Activated naive CD8-positive, alpha-beta T cell treated with anti-CD3 and anti-CD28 coated beads for 36 hours (primary cell): ENCODE data around the gene PLXND1. TPM values are rescaled to one million over a fixed set of nuclear protein-coding genes. Genes with fewer than 3 reads are reported as not detected.

Experiments
- DNase-seq: peaks from one replicate; pipeline ENCODE4 v3.0.0; 2021
- H3K27ac Mint-ChIP-seq: one replicate; pipeline ENCODE4 v1.8.0; 2022; ENCODE audit warnings: mild to moderate bottlenecking, moderate library complexity, mixed read lengths
- H3K27me3 Mint-ChIP-seq: one replicate; pipeline ENCODE4 v1.8.0; 2022; ENCODE audit warnings: mild to moderate bottlenecking, mixed read lengths
- H3K36me3 Mint-ChIP-seq: one replicate; pipeline ENCODE4 v1.8.0; 2021; ENCODE audit warnings: mild to moderate bottlenecking, mixed read lengths
- H3K4me1 Mint-ChIP-seq: one replicate; pipeline ENCODE4 v1.8.0; 2021; ENCODE audit warnings: mixed read lengths
- H3K4me3 Mint-ChIP-seq: one replicate; pipeline ENCODE4 v1.8.0; 2022; ENCODE audit warnings: mild to moderate bottlenecking, moderate library complexity, mixed read lengths
- H3K9me3 Mint-ChIP-seq: one replicate; pipeline ENCODE4 v1.8.0; 2022; ENCODE audit warnings: mixed read lengths
- total RNA-seq, 2 experiments: library from RNA; stranded (reverse); gene quantifications; one replicate each; pipeline ENCODE4 v1.2.3, GENCODE V29; 2021

PLXND1 gene
- total RNA-seq, 2 experiments from 2014 or later = 1.5 to 1.6 TPM

- Mint-ChIP-seq H3K9me3 (no peaks in the 10 kb centered on the region), H3K27ac (no peak overlapping the region), H3K4me3 (no peak overlapping the region), H3K4me1 (peaks cover 16% of the 10 kb centered on the region), H3K36me3 (no peaks in the 10 kb centered on the region), H3K27me3 (no peaks in the 10 kb centered on the region)
- DNase-seq = no peak
These were observed 29.1 kb downstream of the PLXND1 start for GRCh38 chr3:129577366-129577765.

- H3K4me3 Mint-ChIP-seq = no peak overlapping the region
- peak; percentile 28 for DNase-seq
These were observed 29.7 kb downstream of the PLXND1 start for GRCh38 chr3:129576514-129577352.

GRCh38 chr3:129575997-129576384 is 30.5 kb downstream of the PLXND1 start:
- DNase-seq = no peak
- H3K36me3 Mint-ChIP-seq = no peaks in the 10 kb centered on the region
- H3K9me3 Mint-ChIP-seq = no peaks in the 10 kb centered on the region
- H3K4me3 Mint-ChIP-seq = no peak overlapping the region
- peaks cover 16% of the 10 kb centered on the region for H3K4me1 Mint-ChIP-seq
- H3K27me3 Mint-ChIP-seq = no peaks in the 10 kb centered on the region
- no peak overlapping the region for H3K27ac Mint-ChIP-seq

More at GRCh38 chr3:129576514-129577352, 29.7 kb downstream of the PLXND1 start:
- Mint-ChIP-seq H3K27ac (peak overlapping the region; percentile 66), H3K27me3 (no peaks in the 10 kb centered on the region), H3K9me3 (no peaks in the 10 kb centered on the region), H3K36me3 (no peaks in the 10 kb centered on the region), H3K4me1 (peaks cover 16% of the 10 kb centered on the region)

GRCh38 chr3:129575233-129575996 is 31.1 kb downstream of the PLXND1 start:
- no peak overlapping the region for H3K4me3 Mint-ChIP-seq
- H3K27me3 Mint-ChIP-seq = no peaks in the 10 kb centered on the region
- H3K4me1 Mint-ChIP-seq = peaks cover 16% of the 10 kb centered on the region
- H3K36me3 Mint-ChIP-seq = no peaks in the 10 kb centered on the region
- no peak overlapping the region for H3K27ac Mint-ChIP-seq
- no peak for DNase-seq
- no peaks in the 10 kb centered on the region for H3K9me3 Mint-ChIP-seq

GRCh38 chr3:129574206-129574605 is 32.3 kb downstream of the PLXND1 start:
- no peak overlapping the region for H3K4me3 Mint-ChIP-seq
- H3K27ac Mint-ChIP-seq = no peak overlapping the region
- no peaks in the 10 kb centered on the region for H3K9me3 Mint-ChIP-seq
- peaks cover 16% of the 10 kb centered on the region for H3K4me1 Mint-ChIP-seq
- no peaks in the 10 kb centered on the region for H3K36me3 Mint-ChIP-seq
- no peaks in the 10 kb centered on the region for H3K27me3 Mint-ChIP-seq
- DNase-seq = no peak

- no peak for DNase-seq
- Mint-ChIP-seq H3K4me1 (peaks cover 14% of the 10 kb centered on the region), H3K36me3 (no peaks in the 10 kb centered on the region), H3K27ac (no peak overlapping the region), H3K9me3 (no peaks in the 10 kb centered on the region), H3K4me3 (no peak overlapping the region), H3K27me3 (no peaks in the 10 kb centered on the region)
These were observed 33.0 kb downstream of the PLXND1 start for GRCh38 chr3:129573493-129573892.

- H3K36me3 Mint-ChIP-seq = no peaks in the 10 kb centered on the region
- no peaks in the 10 kb centered on the region for H3K27me3 Mint-ChIP-seq
- H3K9me3 Mint-ChIP-seq = no peaks in the 10 kb centered on the region
- H3K27ac Mint-ChIP-seq = no peak overlapping the region
- no peak overlapping the region for H3K4me3 Mint-ChIP-seq
- DNase-seq = no peak
- H3K4me1 Mint-ChIP-seq = peaks cover 12% of the 10 kb centered on the region
These were observed 33.9 kb downstream of the PLXND1 start for GRCh38 chr3:129572603-129573002.

GRCh38 chr3:129571605-129572547 is 34.6 kb downstream of the PLXND1 start:
- no peaks in the 10 kb centered on the region for H3K36me3 Mint-ChIP-seq
- H3K27ac Mint-ChIP-seq = no peak overlapping the region
- no peaks in the 10 kb centered on the region for H3K27me3 Mint-ChIP-seq
- peaks cover 11% of the 10 kb centered on the region for H3K4me1 Mint-ChIP-seq
- DNase-seq = no peak
- no peak overlapping the region for H3K4me3 Mint-ChIP-seq
- no peaks in the 10 kb centered on the region for H3K9me3 Mint-ChIP-seq

- DNase-seq = no peak
- Mint-ChIP-seq H3K36me3 (no peaks in the 10 kb centered on the region), H3K9me3 (no peaks in the 10 kb centered on the region), H3K4me3 (no peak overlapping the region), H3K27me3 (no peaks in the 10 kb centered on the region), H3K27ac (no peak overlapping the region), H3K4me1 (no peaks in the 10 kb centered on the region)
These were observed 36.6 kb downstream of the PLXND1 start for GRCh38 chr3:129569856-129570255.

- no peak overlapping the region for H3K4me3 Mint-ChIP-seq
- no peaks in the 10 kb centered on the region for H3K9me3 Mint-ChIP-seq
- H3K36me3 Mint-ChIP-seq = no peaks in the 10 kb centered on the region
- no peaks in the 10 kb centered on the region for H3K27me3 Mint-ChIP-seq
- H3K27ac Mint-ChIP-seq = no peak overlapping the region
- no peaks in the 10 kb centered on the region for H3K4me1 Mint-ChIP-seq
- DNase-seq = no peak
These were observed 38.5 kb downstream of the PLXND1 start for GRCh38 chr3:129567939-129568338.

GRCh38 chr3:129567176-129567705 is 39.2 kb downstream of the PLXND1 start:
- no peak overlapping the region for H3K4me3 Mint-ChIP-seq
- no peaks in the 10 kb centered on the region for H3K4me1 Mint-ChIP-seq
- no peaks in the 10 kb centered on the region for H3K27me3 Mint-ChIP-seq
- H3K36me3 Mint-ChIP-seq = no peaks in the 10 kb centered on the region
- H3K27ac Mint-ChIP-seq = no peak overlapping the region
- DNase-seq = no peak
- H3K9me3 Mint-ChIP-seq = no peaks in the 10 kb centered on the region

- Mint-ChIP-seq H3K4me1 (no peaks in the 10 kb centered on the region), H3K4me3 (no peak overlapping the region), H3K27me3 (no peaks in the 10 kb centered on the region), H3K9me3 (no peaks in the 10 kb centered on the region), H3K27ac (no peak overlapping the region), H3K36me3 (no peaks in the 10 kb centered on the region)
- DNase-seq = no peak
These were observed 40.6 kb downstream of the PLXND1 start for GRCh38 chr3:129565902-129566301.

GRCh38 chr3:129564981-129565644 is 41.4 kb downstream of the PLXND1 start:
- Mint-ChIP-seq H3K27ac (no peak overlapping the region), H3K4me3 (no peak overlapping the region), H3K27me3 (no peaks in the 10 kb centered on the region), H3K9me3 (no peaks in the 10 kb centered on the region), H3K36me3 (no peaks in the 10 kb centered on the region), H3K4me1 (no peaks in the 10 kb centered on the region)
- no peak for DNase-seq

GRCh38 chr3:129563850-129564535 is 42.5 kb downstream of the PLXND1 start:
- Mint-ChIP-seq H3K4me1 (no peaks in the 10 kb centered on the region), H3K36me3 (no peaks in the 10 kb centered on the region), H3K4me3 (no peak overlapping the region), H3K9me3 (no peaks in the 10 kb centered on the region), H3K27ac (no peak overlapping the region), H3K27me3 (no peaks in the 10 kb centered on the region)
- no peak for DNase-seq
